SJCRH30 (cell line): ENCODE data around the gene PURA. TPM values are rescaled to one million over a fixed set of nuclear protein-coding genes. Genes with fewer than 3 reads are reported as not detected.
A peak's percentile ranks its signal among the peaks of the same experiment; 100 is the strongest.

Experiments
- DNase-seq, 2 experiments: peaks; one replicate each; pipeline ENCODE4 v3.0.0-alpha.2; 2015 to 2020
- H3K27ac ChIP-seq: fragments of 250-450 bp; sonication (Bioruptor Pico); 2 replicates; pipeline ENCODE4 v1.5.1; 2020; ENCODE audit warnings: mild to moderate bottlenecking, moderate library complexity
- H3K27me3 ChIP-seq: fragments of 250-450 bp; sonication (Bioruptor Pico); 2 replicates; pipeline ENCODE4 v1.5.1; 2020; ENCODE audit warnings: mild to moderate bottlenecking, moderate library complexity
- H3K36me3 ChIP-seq: fragments of 250-450 bp; sonication (Bioruptor Pico); 2 replicates; pipeline ENCODE4 v1.5.1; 2020; ENCODE audit warnings: mild to moderate bottlenecking, moderate library complexity
- H3K4me1 ChIP-seq: fragments of 250-450 bp; sonication (Bioruptor Pico); 2 replicates; pipeline ENCODE4 v1.5.1; 2020; ENCODE audit warnings: mild to moderate bottlenecking, moderate library complexity
- H3K4me3 ChIP-seq: fragments of 250-450 bp; sonication (Bioruptor Pico); 2 replicates; pipeline ENCODE4 v1.5.1; 2020; ENCODE audit warnings: mild to moderate bottlenecking, moderate library complexity
- H3K9me3 ChIP-seq: fragments of 250-450 bp; sonication (Bioruptor Pico); replicated peaks from 2 replicates; pipeline ENCODE4 v1.5.1; 2020; ENCODE audit warnings: mild to moderate bottlenecking, moderate library complexity
- total RNA-seq: library from RNA; depleted of rRNA; stranded (reverse); fragments of >200 nt; shearing (Covaris generic); gene quantifications from 2 replicates; pipeline ENCODE4 v1.2.3, GENCODE V29; 2014; rRNA removed

Gene PURA
- total RNA-seq: 8.3 and 10.0 TPM in 2 replicates

DNA sequence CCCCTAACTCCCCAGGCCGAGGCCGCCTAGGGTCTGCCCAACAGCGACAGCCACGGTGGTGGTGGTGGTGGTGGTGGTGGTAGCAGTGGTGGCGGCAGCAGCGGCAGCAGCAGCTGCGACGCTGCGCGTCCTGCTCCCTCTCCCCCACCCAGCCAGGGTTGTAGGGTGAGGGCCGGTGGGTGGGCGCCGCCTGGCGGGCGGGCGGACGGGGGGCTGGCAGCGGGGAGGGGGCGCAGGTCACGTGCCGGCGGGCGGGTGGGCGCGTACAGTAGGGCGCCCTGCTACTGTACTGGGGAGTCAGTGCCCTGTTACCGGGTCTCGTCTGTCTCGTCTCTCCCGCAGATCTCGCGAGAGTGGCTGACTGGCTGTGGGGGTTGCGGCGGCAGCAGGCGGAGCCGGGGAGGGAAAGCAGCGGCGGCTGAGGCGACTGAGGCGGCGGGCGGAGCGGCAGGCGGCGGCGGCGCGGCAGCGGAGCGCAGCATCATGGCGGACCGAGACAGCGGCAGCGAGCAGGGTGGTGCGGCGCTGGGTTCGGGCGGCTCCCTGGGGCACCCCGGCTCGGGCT is at the start of gene PURA:
TSS of gene PURA (plus strand) at position 411 of the 565 bp plus-strand sequence. CDS start at position 484, 73 bp downstream.
- no peaks in the 10 kb centered on the region for H3K9me3 ChIP-seq
- peak; percentile 97 to 98 for DNase-seq
- H3K4me1 ChIP-seq: peaks cover 3% of the 10 kb centered on the region; the same call in 1 of the 2 replicates
- no peaks in the 10 kb centered on the region for H3K27me3 ChIP-seq
- peak within 1 kb of the TSS; percentile 66 for H3K27ac ChIP-seq
- peak within 1 kb of the TSS; percentile 89 for H3K4me3 ChIP-seq
- no peaks in the 10 kb centered on the region for H3K36me3 ChIP-seq

DNA sequence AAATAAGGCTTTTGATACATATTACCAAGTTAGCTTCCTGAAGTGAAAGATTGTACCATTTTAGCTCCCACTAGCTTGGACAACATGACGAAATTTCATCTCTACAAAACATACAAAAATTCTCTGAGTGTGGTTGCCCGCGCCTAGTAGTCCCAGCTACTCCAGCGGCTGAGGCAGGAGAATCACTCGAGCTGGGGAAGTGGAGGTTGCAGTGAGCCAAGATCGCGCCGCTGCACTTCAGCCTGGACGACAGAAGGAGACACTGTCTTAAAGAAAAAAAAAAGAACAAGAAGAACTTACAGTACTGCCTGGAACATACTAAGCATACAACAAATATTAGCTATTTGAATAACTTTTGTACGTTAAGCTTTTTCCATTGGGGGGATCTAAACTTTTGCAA is 41.1 kb upstream of the PURA start:
- DNase-seq: no peak
- no peaks in the 10 kb centered on the region for H3K36me3 ChIP-seq
- H3K27ac ChIP-seq: no peak overlapping the region
- peaks cover 14% of the 10 kb centered on the region for H3K27me3 ChIP-seq
- no peaks in the 10 kb centered on the region for H3K9me3 ChIP-seq
- H3K4me1 ChIP-seq: no peaks in the 10 kb centered on the region
- no peak overlapping the region for H3K4me3 ChIP-seq

DNA sequence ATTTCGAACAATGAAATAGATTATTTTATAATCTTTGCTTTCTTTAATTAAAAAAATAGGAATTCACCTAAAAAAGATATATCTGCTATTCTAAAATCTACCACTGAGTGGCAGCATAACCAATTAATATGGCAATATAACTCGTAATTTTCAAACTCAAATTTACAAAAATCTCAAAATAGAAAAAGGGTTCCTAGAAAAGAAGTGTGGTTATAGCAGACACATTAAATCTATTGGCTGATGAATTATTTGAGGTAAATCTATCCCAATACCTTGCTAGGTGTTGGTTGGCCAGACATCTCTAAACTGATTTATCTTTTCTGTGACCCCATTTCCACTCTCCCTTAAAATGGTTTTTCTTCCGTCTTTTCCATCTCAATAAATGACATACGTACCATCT is 40.6 kb upstream of the PURA start:
- Histone ChIP-seq H3K27ac (no peak overlapping the region), H3K27me3 (peaks cover 13% of the 10 kb centered on the region), H3K4me1 (no peaks in the 10 kb centered on the region), H3K4me3 (no peak overlapping the region), H3K36me3 (no peaks in the 10 kb centered on the region), H3K9me3 (no peaks in the 10 kb centered on the region)
- DNase-seq: peak in 1 of 2 experiments; percentile 29

DNA sequence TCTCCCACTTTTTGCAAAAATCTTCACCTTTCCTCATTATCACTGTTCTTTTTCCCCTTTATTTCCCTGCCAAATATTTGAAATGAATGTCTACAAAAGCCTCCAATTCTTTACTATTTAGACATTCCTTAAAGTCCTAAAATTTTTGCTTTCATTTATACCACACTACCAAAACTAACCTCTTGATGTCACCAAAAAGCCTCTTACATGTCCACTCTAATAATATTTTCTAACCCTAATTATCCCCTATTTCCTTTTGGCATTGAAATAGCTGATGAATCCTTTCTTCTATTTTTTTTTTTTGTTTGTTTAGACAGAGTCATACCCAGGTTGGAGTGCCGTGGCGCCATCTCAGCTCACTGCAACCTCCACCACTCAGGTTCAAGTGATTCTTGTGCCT is 38.5 kb upstream of the PURA start:
- Histone ChIP-seq H3K4me1 (no peaks in the 10 kb centered on the region), H3K9me3 (no peaks in the 10 kb centered on the region), H3K27me3 (peaks cover 8% of the 10 kb centered on the region; the same call in 1 of the 2 replicates), H3K27ac (no peak overlapping the region), H3K4me3 (no peak overlapping the region), H3K36me3 (no peaks in the 10 kb centered on the region)
- DNase-seq: no peak

GRCh38 chr5:140076142-140076541 is 37.8 kb upstream of the PURA start:
- H3K27me3 ChIP-seq: 0 out of 2 replicates have a peak, but pooled peaks cover 3% of the 10 kb centered on the region
- no peaks in the 10 kb centered on the region for H3K36me3 ChIP-seq
- no peak for DNase-seq
- H3K4me3 ChIP-seq: no peak overlapping the region
- H3K4me1 ChIP-seq: no peaks in the 10 kb centered on the region
- H3K9me3 ChIP-seq: no peaks in the 10 kb centered on the region
- H3K27ac ChIP-seq: no peak overlapping the region

GRCh38 chr5:140076788-140077187 is 37.1 kb upstream of the PURA start:
- 0 out of 2 replicates have a peak, but pooled peaks cover 3% of the 10 kb centered on the region for H3K27me3 ChIP-seq
- H3K4me3 ChIP-seq: no peak overlapping the region
- H3K36me3 ChIP-seq: no peaks in the 10 kb centered on the region
- H3K9me3 ChIP-seq: no peaks in the 10 kb centered on the region
- H3K4me1 ChIP-seq: no peaks in the 10 kb centered on the region
- DNase-seq: no peak
- H3K27ac ChIP-seq: no peak overlapping the region

DNA sequence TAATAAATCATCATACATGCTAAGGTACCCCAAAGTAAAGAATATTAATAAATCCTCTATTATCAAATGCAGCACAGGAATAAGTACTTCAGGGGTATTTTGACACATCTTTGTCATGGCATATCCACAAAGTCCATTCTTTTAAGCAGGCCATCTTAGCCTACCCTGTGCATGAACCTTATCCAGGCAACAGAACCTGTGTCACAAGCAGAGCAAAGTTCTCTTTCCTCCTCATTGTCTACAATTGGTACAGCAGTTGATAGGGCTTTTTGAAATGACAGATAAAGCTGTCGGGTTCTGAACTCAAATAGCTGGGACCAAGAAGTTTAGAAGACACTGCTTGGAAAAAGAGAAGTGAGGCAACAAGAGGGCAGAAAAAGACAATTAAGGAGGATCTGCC is 30.8 kb upstream of the PURA start:
- no peak overlapping the region for H3K27ac ChIP-seq

GRCh38 chr5:140083650-140084049 is 30.3 kb upstream of the PURA start:
- H3K27me3 ChIP-seq: peaks cover 4% of the 10 kb centered on the region; the same call in 1 of the 2 replicates
- H3K4me1 ChIP-seq: no peaks in the 10 kb centered on the region
- no peaks in the 10 kb centered on the region for H3K36me3 ChIP-seq
- H3K4me3 ChIP-seq: no peak overlapping the region
- H3K27ac ChIP-seq: no peak overlapping the region
- no peak for DNase-seq
- no peaks in the 10 kb centered on the region for H3K9me3 ChIP-seq

More for the DNA sequence above, 30.8 kb upstream of the PURA start:
- no peak overlapping the region for H3K4me3 ChIP-seq
- H3K9me3 ChIP-seq: no peaks in the 10 kb centered on the region
- peaks cover 4% of the 10 kb centered on the region; the same call in 1 of the 2 replicates for H3K27me3 ChIP-seq
- no peaks in the 10 kb centered on the region for H3K36me3 ChIP-seq
- no peaks in the 10 kb centered on the region for H3K4me1 ChIP-seq
- DNase-seq: no peak

- H3K27me3 ChIP-seq: peaks cover 4% of the 10 kb centered on the region; the same call in 1 of the 2 replicates
- H3K4me1 ChIP-seq: no peaks in the 10 kb centered on the region
- no peak overlapping the region for H3K4me3 ChIP-seq
- H3K27ac ChIP-seq: no peak overlapping the region
- peaks cover 3% of the 10 kb centered on the region; the same call in 1 of the 2 replicates for H3K9me3 ChIP-seq
- no peak for DNase-seq
- no peaks in the 10 kb centered on the region for H3K36me3 ChIP-seq
Measured at GRCh38 chr5:140084541-140084940, 29.4 kb upstream of the PURA start.

- Histone ChIP-seq H3K27ac (no peak overlapping the region), H3K36me3 (no peaks in the 10 kb centered on the region), H3K4me1 (no peaks in the 10 kb centered on the region), H3K27me3 (peaks cover 11% of the 10 kb centered on the region), H3K9me3 (peaks cover 12% of the 10 kb centered on the region), H3K4me3 (no peak overlapping the region)
- DNase-seq: no peak
Measured at GRCh38 chr5:140090251-140090650, 23.7 kb upstream of the PURA start.

GRCh38 chr5:140093179-140093578 is 20.7 kb upstream of the PURA start:
- Histone ChIP-seq H3K9me3 (peaks cover 12% of the 10 kb centered on the region), H3K27ac (no peak overlapping the region), H3K4me3 (no peak overlapping the region), H3K36me3 (no peaks in the 10 kb centered on the region), H3K27me3 (peaks cover 7% of the 10 kb centered on the region), H3K4me1 (no peaks in the 10 kb centered on the region)
- no peak for DNase-seq

GRCh38 chr5:140093866-140094265 is 20.0 kb upstream of the PURA start:
- H3K4me1 ChIP-seq: no peaks in the 10 kb centered on the region
- H3K4me3 ChIP-seq: no peak overlapping the region

GRCh38 chr5:140094889-140095288 is 19.0 kb upstream of the PURA start:
- Histone ChIP-seq H3K36me3 (no peaks in the 10 kb centered on the region), H3K9me3 (peaks cover 7% of the 10 kb centered on the region; the same call in 1 of the 2 replicates), H3K4me3 (no peak overlapping the region), H3K27ac (no peak overlapping the region), H3K27me3 (peaks cover 7% of the 10 kb centered on the region), H3K4me1 (no peaks in the 10 kb centered on the region)
- DNase-seq: no peak

More at GRCh38 chr5:140093866-140094265, 20.0 kb upstream of the PURA start:
- Histone ChIP-seq H3K9me3 (peaks cover 12% of the 10 kb centered on the region), H3K27ac (no peak overlapping the region), H3K27me3 (peaks cover 7% of the 10 kb centered on the region), H3K36me3 (no peaks in the 10 kb centered on the region)
- no peak for DNase-seq

GRCh38 chr5:140101179-140101578 is 12.7 kb upstream of the PURA start:
- peaks cover 3% of the 10 kb centered on the region for H3K27me3 ChIP-seq
- no peaks in the 10 kb centered on the region for H3K36me3 ChIP-seq
- H3K27ac ChIP-seq: no peak overlapping the region
- DNase-seq: no peak
- no peaks in the 10 kb centered on the region for H3K9me3 ChIP-seq
- no peaks in the 10 kb centered on the region for H3K4me1 ChIP-seq
- no peak overlapping the region for H3K4me3 ChIP-seq

GRCh38 chr5:140103154-140103553 is 10.8 kb upstream of the PURA start:
- Histone ChIP-seq H3K36me3 (no peaks in the 10 kb centered on the region), H3K27me3 (peaks cover 3% of the 10 kb centered on the region), H3K9me3 (no peaks in the 10 kb centered on the region), H3K27ac (no peak overlapping the region), H3K4me1 (no peaks in the 10 kb centered on the region), H3K4me3 (no peak overlapping the region)
- no peak for DNase-seq

- Histone ChIP-seq H3K27me3 (peaks cover 3% of the 10 kb centered on the region), H3K9me3 (no peaks in the 10 kb centered on the region), H3K4me1 (no peaks in the 10 kb centered on the region), H3K36me3 (no peaks in the 10 kb centered on the region), H3K4me3 (no peak overlapping the region), H3K27ac (no peak overlapping the region)
- DNase-seq: no peak
Measured at GRCh38 chr5:140104100-140104499, 9.8 kb upstream of the PURA start.
